ENCODE data around the gene TM4SF5.

- TF ChIP-seq NR3C1 (CRISPR knock-in tag; conservative IDR thresholded peaks at IDR 0.05; ENCODE audit: low read depth): no peak
- TF ChIP-seq CTCF (IDR thresholded peaks at IDR 0.05): no peak
- TF ChIP-seq NFE2L1 (CRISPR knock-in tag; IDR thresholded peaks at IDR 0.05): no peak
- TF ChIP-seq HMGXB4 (CRISPR knock-in tag; IDR thresholded peaks at IDR 0.05): no peak
- TF ChIP-seq ZNF281 (CRISPR knock-in tag; IDR thresholded peaks at IDR 0.05): no peak
- TF ChIP-seq FOXJ3 (CRISPR knock-in tag; IDR thresholded peaks at IDR 0.05; ENCODE audit: borderline replicate concordance): no peak
- no peak for TF ChIP-seq SP1 (CRISPR knock-in tag; conservative IDR thresholded peaks at IDR 0.05)
Measured at GRCh38 chr17:4818276-4818675, 46.6 kb downstream of the TM4SF5 start.

All from WTC11 (cell line).